ENCODE measurements around the gene RPL7L1. TPM values are rescaled to one million over a fixed set of nuclear protein-coding genes. Genes with fewer than 3 reads are reported as not detected.
"Not testable (repeated sequence)": the region's sequence is repeated elsewhere in the genome, so short reads cannot be mapped to it uniquely, and the experiment has no call there.

Gene RPL7L1
- total RNA-seq, 2 experiments from 2014 or later = 73.5 to 105 TPM

GRCh38 chr6:42873313-42873712, 6.1 kb upstream of the RPL7L1 start:
- Mint-ChIP-seq H3K36me3 (peaks cover 3% of the 10 kb centered on the region), H3K4me3 (no peak overlapping the region), H3K9me3 (ENCODE audit: low read depth) (no peaks in the 10 kb centered on the region), H3K27ac (no peak overlapping the region), H3K4me1 (peaks cover 4% of the 10 kb centered on the region), H3K27me3 (no peaks in the 10 kb centered on the region)
- CTCF ChIA-PET = interaction anchor here (0.7 to 1.5 kb wide), 5 partner anchors 9 to 212 kb away, joined by 3 to 5 read pairs (median 3); no protein-coding TSS in a partner anchor
- DNase-seq (no peak), ATAC-seq (no peak)

- ATAC-seq = no peak
- Mint-ChIP-seq H3K4me3 (no peak overlapping the region), H3K9me3 (ENCODE audit: low read depth) (no peaks in the 10 kb centered on the region), H3K36me3 (peaks cover 5% of the 10 kb centered on the region), H3K27ac (no peak overlapping the region), H3K4me1 (peaks cover 15% of the 10 kb centered on the region), H3K27me3 (no peaks in the 10 kb centered on the region)
- CTCF ChIA-PET = interaction anchor here (0.6 to 5.6 kb wide), 5 partner anchors 127 to 215 kb away, joined by 3 to 43 read pairs (median 5); no protein-coding TSS in a partner anchor
- no peak for DNase-seq
These were observed 1.7 kb upstream of the RPL7L1 start for GRCh38 chr6:42877695-42878094.

- peak overlapping the region; percentile 100 for H3K27ac Mint-ChIP-seq
- H3K27me3 Mint-ChIP-seq; ATAC-seq; DNase-seq; H3K9me3 Mint-ChIP-seq (ENCODE audit: low read depth): not testable (repeated sequence)
- CTCF ChIA-PET = interaction anchor here (0.7 to 5.6 kb wide), 12 partner anchors 10 to 263 kb away, joined by 3 to 43 read pairs (median 6); partner anchors contain the start of gene TBCC
- peaks cover 26% of the 10 kb centered on the region for H3K36me3 Mint-ChIP-seq
- peak overlapping the region; percentile 100 for H3K4me3 Mint-ChIP-seq
- peaks cover 24% of the 10 kb centered on the region for H3K4me1 Mint-ChIP-seq
These were observed 913 bp downstream of the RPL7L1 start for GRCh38 chr6:42880240-42880817.

- peaks cover 31% of the 10 kb centered on the region for H3K36me3 Mint-ChIP-seq
- ATAC-seq = not testable (repeated sequence)
These were observed 1.5 kb downstream of the RPL7L1 start for GRCh38 chr6:42880871-42881270.

GRCh38 chr6:42885702-42886101, 6.3 kb downstream of the RPL7L1 start:
- H3K27ac Mint-ChIP-seq = no peak overlapping the region
- ATAC-seq (no peak), DNase-seq (no peak)
- peaks cover 36% of the 10 kb centered on the region for H3K36me3 Mint-ChIP-seq
- peaks cover 33% of the 10 kb centered on the region for H3K4me1 Mint-ChIP-seq
- no peaks in the 10 kb centered on the region for H3K9me3 Mint-ChIP-seq (ENCODE audit: low read depth)
- H3K4me3 Mint-ChIP-seq = no peak overlapping the region
- H3K27me3 Mint-ChIP-seq = no peaks in the 10 kb centered on the region
- CTCF ChIA-PET = interaction anchor here (1.5 kb wide), 1 partner anchor 220 kb away, joined by 3 read pairs; no protein-coding TSS in a partner anchor

More at GRCh38 chr6:42880871-42881270, 1.5 kb downstream of the RPL7L1 start:
- CTCF ChIA-PET = interaction anchor here (0.7 to 5.6 kb wide), 7 partner anchors 9 to 226 kb away, joined by 3 to 30 read pairs (median 3); a partner anchor contains a TSS
- DNase-seq; H3K9me3 Mint-ChIP-seq (ENCODE audit: low read depth); H3K27me3 Mint-ChIP-seq: not testable (repeated sequence)
- Mint-ChIP-seq H3K4me3 (peak overlapping the region; percentile 100), H3K27ac (peak overlapping the region; percentile 100), H3K4me1 (peaks cover 24% of the 10 kb centered on the region)

GRCh38 chr6:42888201-42888600, 8.8 kb downstream of the RPL7L1 start:
- CTCF ChIA-PET; H3K27me3 Mint-ChIP-seq; DNase-seq; H3K9me3 Mint-ChIP-seq (ENCODE audit: low read depth); H3K27ac Mint-ChIP-seq; ATAC-seq; H3K4me3 Mint-ChIP-seq: not testable (repeated sequence)
- H3K36me3 Mint-ChIP-seq = peaks cover 29% of the 10 kb centered on the region
- peaks cover 37% of the 10 kb centered on the region for H3K4me1 Mint-ChIP-seq

- CTCF ChIA-PET = interaction anchor here (1.6 to 2.3 kb wide), 3 partner anchors 9 to 228 kb away, joined by 4 to 8 read pairs (median 6); partner anchors contain the start of gene RPL7L1
- Mint-ChIP-seq H3K27me3 (no peaks in the 10 kb centered on the region), H3K4me3 (peak overlapping the region; percentile 83), H3K36me3 (peaks cover 14% of the 10 kb centered on the region), H3K4me1 (peaks cover 31% of the 10 kb centered on the region), H3K9me3 (ENCODE audit: low read depth) (no peaks in the 10 kb centered on the region), H3K27ac (peak overlapping the region; percentile 95)
- ATAC-seq (no peak), DNase-seq (no peak)
These were observed 10.4 kb downstream of the RPL7L1 start for GRCh38 chr6:42889815-42890214.

GRCh38 chr6:42890311-42891198, 11.1 kb downstream of the RPL7L1 start:
- peak; percentile 95 for ATAC-seq
- peak; percentile 96 for DNase-seq
- Mint-ChIP-seq H3K9me3 (ENCODE audit: low read depth) (no peaks in the 10 kb centered on the region), H3K36me3 (peaks cover 11% of the 10 kb centered on the region), H3K27ac (peak overlapping the region; percentile 95), H3K27me3 (no peaks in the 10 kb centered on the region), H3K4me3 (peak overlapping the region; percentile 83), H3K4me1 (peaks cover 31% of the 10 kb centered on the region)
- CTCF ChIA-PET = interaction anchor here (0.7 to 2.7 kb wide), 7 partner anchors 10 to 263 kb away, joined by 3 to 12 read pairs (median 6); partner anchors contain the start of genes BICRAL and RPL7L1

- CTCF ChIA-PET = interaction anchor here (1.1 to 2.7 kb wide), 5 partner anchors 10 to 252 kb away, joined by 3 to 12 read pairs (median 6); partner anchors contain the start of genes BICRAL and RPL7L1
- DNase-seq = no peak
- ATAC-seq = no peak
- Mint-ChIP-seq H3K4me1 (peaks cover 31% of the 10 kb centered on the region), H3K4me3 (peak overlapping the region; percentile 83), H3K27me3 (no peaks in the 10 kb centered on the region), H3K9me3 (ENCODE audit: low read depth) (no peaks in the 10 kb centered on the region), H3K27ac (peak overlapping the region; percentile 95), H3K36me3 (peaks cover 4% of the 10 kb centered on the region)
These were observed 11.8 kb downstream of the RPL7L1 start for GRCh38 chr6:42891199-42891722.

- not testable (repeated sequence) for H3K27me3 Mint-ChIP-seq; ATAC-seq; H3K9me3 Mint-ChIP-seq (ENCODE audit: low read depth); H3K4me3 Mint-ChIP-seq; H3K27ac Mint-ChIP-seq; H3K36me3 Mint-ChIP-seq; DNase-seq
- peaks cover 25% of the 10 kb centered on the region for H3K4me1 Mint-ChIP-seq
- CTCF ChIA-PET = interaction anchor here (1.0 kb wide), 1 partner anchor 250 kb away, joined by 3 read pairs; no protein-coding TSS in a partner anchor
These were observed 14.8 kb downstream of the RPL7L1 start for GRCh38 chr6:42894041-42894828.

GRCh38 chr6:42896178-42896719, 16.8 kb downstream of the RPL7L1 start:
- CTCF ChIA-PET = interaction anchor here (0.6 to 1.9 kb wide), 3 partner anchors 15 to 286 kb away, joined by 3 to 6 read pairs (median 4); no protein-coding TSS in a partner anchor
- no peak for DNase-seq
- Mint-ChIP-seq H3K36me3 (no peaks in the 10 kb centered on the region), H3K4me1 (peaks cover 13% of the 10 kb centered on the region), H3K9me3 (ENCODE audit: low read depth) (no peaks in the 10 kb centered on the region), H3K27me3 (no peaks in the 10 kb centered on the region), H3K27ac (no peak overlapping the region), H3K4me3 (no peak overlapping the region)
- no peak for ATAC-seq

GRCh38 chr6:42898891-42899361, 19.5 kb downstream of the RPL7L1 start:
- Mint-ChIP-seq H3K4me1 (peaks cover 15% of the 10 kb centered on the region), H3K4me3 (no peak overlapping the region), H3K36me3 (no peaks in the 10 kb centered on the region), H3K27me3 (no peaks in the 10 kb centered on the region), H3K27ac (no peak overlapping the region), H3K9me3 (ENCODE audit: low read depth) (no peaks in the 10 kb centered on the region)
- DNase-seq (peak; percentile 82), ATAC-seq (no peak)
- CTCF ChIA-PET = interaction anchor here (0.8 to 4.7 kb wide), 9 partner anchors 17 to 245 kb away, joined by 3 to 63 read pairs (median 4); no protein-coding TSS in a partner anchor
